HCT116 (cell line): Measurements from ENCODE around the gene FRMD4A. TPM values are rescaled to one million over a fixed set of nuclear protein-coding genes. Genes with fewer than 3 reads are reported as not detected.

Source experiments
- ATAC-seq: fragments of 200-7000 bp; cut with Tn5 transposase; 2 replicates; pipeline ENCODE4 v1.9.1; 2020; ENCODE audit warnings: mild to moderate bottlenecking, moderate library complexity
- BruUV-seq: library from RNA; stranded (reverse); fragments of 400-500 nt; replicated peaks from 2 replicates; lab custom pipeline; 2021; lab: Mats Ljungman, UMichigan
- CTCF ChIA-PET: fragments of 300-600 bp; sonication (Branson Sonifier 250); formaldehyde crosslinking; loops from one replicate; lab custom pipeline; 2021; ENCODE audit warnings: antibody characterized with exemption; lab: Charles Lee
- POLR2A ChIA-PET: fragments of 300-600, 350-600 bp; sonication (Branson Sonifier 250); formaldehyde crosslinking; loops from one replicate; lab custom pipeline; 2021; ENCODE audit warnings: antibody characterized with exemption; lab: Charles Lee
- RAD21 ChIA-PET, 2 experiments: fragments of 300-600 bp; sonication (Branson Sonifier 250); formaldehyde crosslinking; loops; one replicate each; lab custom pipeline; 2023; ENCODE audit warnings: low total read pairs in 2 of 2; ENCODE audit not compliant: uncharacterized antibody in 2 of 2, unreplicated experiment in 2 of 2, low non-redundant PET in 1 of 2; lab: Charles Lee
- DNase-seq: peaks from one replicate; pipeline ENCODE4 v3.0.0-alpha.2; 2010; ENCODE audit warnings: low read depth, low spot score
- H2AFZ ChIP-seq: fragments of 200-600 bp; shearing (Covaris generic), sonication (generic); 2 replicates; pipeline ENCODE4 v1.6.1; 2017; ENCODE audit warnings: low read depth, mixed run types, mixed read lengths, antibody characterized with exemption, low read length; ENCODE audit not compliant: poor library complexity, severe bottlenecking
- H3K27ac ChIP-seq: 2 replicates; pipeline ENCODE4 v1.5.1; 2012; ENCODE audit warnings: low read depth, low read length
- H3K27me3 ChIP-seq: fragments of 200-600 bp; sonication (generic); 2 replicates; pipeline ENCODE4 v1.6.1; 2016; ENCODE audit warnings: mixed run types, low read length, mixed read lengths; ENCODE audit not compliant: insufficient read depth
- H3K36me3 ChIP-seq, 2 experiments: fragments of 200-500 bp in 1 of 2; fragments of 200-600 bp in 1 of 2; sonication (Bioruptor generic) in 1 of 2; sonication (generic) in 1 of 2; 2 replicates each; pipeline versions ENCODE4 v1.5.1 to v1.6.1; 2014 to 2016; ENCODE audit warnings: low read length in 2 of 2, inconsistent platforms in 1 of 2, mixed read lengths in 1 of 2, mixed run types in 1 of 2; ENCODE audit not compliant: insufficient read depth in 2 of 2, control insufficient read depth in 1 of 2
- H3K4me1 ChIP-seq, 2 experiments: fragments of 200-600 bp in 1 of 2; sonication (generic) in 1 of 2; 2 replicates each; pipeline versions ENCODE4 v1.5.1 to v1.6.1; 2012 to 2017; ENCODE audit warnings: low read length in 2 of 2, inconsistent platforms in 1 of 2, mild to moderate bottlenecking in 1 of 2, mixed read lengths in 1 of 2, mixed run types in 1 of 2, moderate library complexity in 1 of 2; ENCODE audit not compliant: insufficient read depth in 2 of 2, control insufficient read depth in 1 of 2
- H3K4me2 ChIP-seq: fragments of 200-600 bp; sonication (generic); 2 replicates; pipeline ENCODE4 v1.6.1; 2017; ENCODE audit warnings: mixed run types, low read length, mixed read lengths
- H3K4me3 ChIP-seq, 2 experiments: fragments of 200-600 bp in 1 of 2; sonication (generic) in 1 of 2; replicated peaks in 1 of 2; 2 replicates each; pipeline ENCODE4 v1.5.1; 2011 to 2016; ENCODE audit warnings: low read length in 2 of 2, control low read depth in 1 of 2, low read depth in 1 of 2, mild to moderate bottlenecking in 1 of 2, mixed read lengths in 1 of 2, mixed run types in 1 of 2
- H3K79me2 ChIP-seq: fragments of 200-600 bp; sonication (generic); 2 replicates; pipeline ENCODE4 v1.6.1; 2017; ENCODE audit warnings: mild to moderate bottlenecking, mixed run types, low read length, moderate library complexity, mixed read lengths; ENCODE audit not compliant: insufficient read depth
- H3K9ac ChIP-seq: fragments of 200-600 bp; sonication (generic); 2 replicates; pipeline ENCODE4 v1.6.1; 2016; ENCODE audit warnings: low read length, mixed read lengths
- H3K9me2 ChIP-seq: fragments of 200-600 bp; sonication (generic), shearing (Covaris generic); 2 replicates; pipeline ENCODE4 v1.6.1; 2017; ENCODE audit warnings: mixed run types, mild to moderate bottlenecking, moderate library complexity; ENCODE audit not compliant: insufficient read depth
- H3K9me3 ChIP-seq, 2 experiments: fragments of 200-500 bp in 1 of 2; fragments of 200-600 bp in 1 of 2; sonication (Bioruptor generic) in 1 of 2; sonication (generic) in 1 of 2; 2 replicates each; pipeline ENCODE4 v1.6.1; 2014 to 2017; ENCODE audit warnings: low read length in 2 of 2, mixed read lengths in 2 of 2, inconsistent platforms in 1 of 2, low read depth in 1 of 2, mild to moderate bottlenecking in 1 of 2, mixed run types in 1 of 2, moderate library complexity in 1 of 2; ENCODE audit not compliant: control insufficient read depth in 1 of 2, insufficient read depth in 1 of 2
- H4K20me1 ChIP-seq: fragments of 200-600 bp; sonication (generic), shearing (Covaris generic); 2 replicates; pipeline ENCODE4 v1.6.1; 2017; ENCODE audit warnings: mixed run types, mild to moderate bottlenecking, moderate library complexity; ENCODE audit not compliant: insufficient read depth
- FOSL1 ChIP-seq: IDR thresholded peaks from 2 replicates; pipeline ENCODE4 v1.6.1; 2012; ENCODE audit warnings: low read depth
- JUND ChIP-seq: IDR thresholded peaks from 2 replicates; pipeline ENCODE4 v1.6.1; 2012
- RAD21 ChIP-seq: IDR thresholded peaks from 2 replicates; pipeline ENCODE4 v1.6.1; 2012; ENCODE audit warnings: low read depth, mild to moderate bottlenecking
- REST ChIP-seq: IDR thresholded peaks from 2 replicates; pipeline ENCODE4 v1.6.1; 2012; ENCODE audit warnings: low read depth
- TCF7L2 ChIP-seq: IDR thresholded peaks from 2 replicates; pipeline ENCODE4 v1.7.0; 2011; ENCODE audit warnings: borderline replicate concordance, inconsistent platforms; ENCODE audit not compliant: insufficient read depth, insufficient read length; ENCODE audit errors: extremely low read depth
- intact Hi-C: fragments of 100-400 bp; cut with micrococcal nuclease; formaldehyde crosslinking; loops from 2 replicates; pipeline ENCODE4 v1.10.0; 2022
- total RNA-seq: library from RNA; stranded (reverse); gene quantifications from one replicate; pipeline ENCODE4 v1.2.1, GENCODE V29; 2021; ENCODE audit not compliant: unreplicated experiment
- TF ChIP-seq, protein P1 (sequence below), 3 experiments: fragments of 200-600 bp in 1 of 3; sonication (generic) in 1 of 3; IDR thresholded peaks in 2 of 3; conservative IDR thresholded peaks in 1 of 3; 2 replicates each; pipeline ENCODE4 v1.5.1; 2012 to 2017; ENCODE audit warnings: low read depth in 2 of 3, low read length in 2 of 3, antibody characterized with exemption in 1 of 3, borderline replicate concordance in 1 of 3, control low read depth in 1 of 3, mild to moderate bottlenecking in 1 of 3, mixed read lengths in 1 of 3, mixed run types in 1 of 3, moderate library complexity in 1 of 3; ENCODE audit not compliant: insufficient read depth in 1 of 3
- TF ChIP-seq, protein P2 (sequence below): IDR thresholded peaks from 2 replicates; pipeline ENCODE4 v1.6.1; 2012

FRMD4A gene
- total RNA-seq, 1 experiment from 2014 or later, result 0.20 TPM

DNA sequence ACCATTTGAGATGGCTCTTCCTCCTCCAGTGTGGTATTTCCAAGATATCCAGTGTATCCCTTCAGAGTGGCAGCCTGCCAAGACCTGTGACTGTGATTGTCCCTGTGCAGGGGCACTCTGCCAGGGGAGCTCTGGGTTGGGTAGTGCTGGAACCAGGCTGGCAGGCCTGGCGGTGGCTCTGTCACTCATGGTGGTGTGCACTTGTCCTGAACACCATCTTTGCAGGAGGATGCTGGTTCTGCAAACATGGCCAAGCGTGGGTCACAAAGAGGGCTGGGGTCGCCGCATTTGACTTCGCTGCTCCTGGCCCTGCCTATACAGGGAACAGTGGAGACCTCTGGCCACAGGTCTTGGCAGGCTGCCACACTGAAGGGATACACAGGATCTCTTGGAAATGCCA lies 538.7 kb downstream of the FRMD4A start:
- no peaks in the 10 kb centered on the region for H3K4me1 ChIP-seq
- no peak for ATAC-seq
- no peak overlapping the region for H3K4me3 ChIP-seq
- DNase-seq, result no peak
- POLR2A ChIA-PET, result no interaction called here
- H3K27ac ChIP-seq, result no peak overlapping the region
- H3K9me2 ChIP-seq, result no peaks in the 10 kb centered on the region
- TF ChIP-seq FOSL1, result no peak
- TF ChIP-seq JUND, result no peak
- no peak overlapping the region for H3K9ac ChIP-seq
- H3K27me3 ChIP-seq, result peaks cover 6% of the 10 kb centered on the region; the same call in 1 of the 2 replicates
- H3K4me2 ChIP-seq, result no peak overlapping the region
- BruUV-seq, result no TSS peak
- no peaks in the 10 kb centered on the region for H3K9me3 ChIP-seq
- RAD21 ChIA-PET, result no interaction called here
- no peaks in the 10 kb centered on the region for H3K36me3 ChIP-seq
- intact Hi-C loops, result no loop called here
- H4K20me1 ChIP-seq, result no peaks in the 10 kb centered on the region
- CTCF ChIA-PET, result no interaction called here
- no peaks in the 10 kb centered on the region for H3K79me2 ChIP-seq
- H2AFZ ChIP-seq, result no peak overlapping the region

DNA sequence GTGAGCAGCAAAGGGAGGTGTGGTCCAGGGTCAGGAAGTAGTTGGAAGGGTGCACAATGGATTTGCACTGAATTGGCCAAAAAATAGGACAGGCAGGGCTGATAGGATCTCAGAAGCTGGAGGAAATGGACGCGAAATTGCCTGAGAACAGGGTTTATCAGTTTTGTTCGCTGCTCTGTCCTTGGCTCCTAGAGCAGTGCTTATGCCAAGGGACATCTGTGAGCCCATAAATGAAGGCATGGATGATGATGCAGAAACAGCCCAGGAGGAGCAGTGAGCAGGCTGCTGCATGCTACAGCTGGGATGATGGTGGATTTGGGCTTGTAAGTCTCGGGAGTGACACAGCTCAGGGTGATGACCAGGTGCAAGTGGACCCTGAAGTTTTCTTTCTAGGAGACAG lies 539.2 kb downstream of the FRMD4A start:
- RAD21 ChIA-PET, result no interaction called here

More for the DNA sequence above, 539.2 kb downstream of the FRMD4A start:
- no peaks in the 10 kb centered on the region for H4K20me1 ChIP-seq
- H2AFZ ChIP-seq, result no peak overlapping the region
- H3K36me3 ChIP-seq, result no peaks in the 10 kb centered on the region
- no peak overlapping the region for H3K4me2 ChIP-seq
- no peak for ATAC-seq
- H3K9me3 ChIP-seq, result no peaks in the 10 kb centered on the region
- H3K9ac ChIP-seq, result no peak overlapping the region
- POLR2A ChIA-PET, result no interaction called here
- H3K27ac ChIP-seq, result no peak overlapping the region
- no peak for TF ChIP-seq TCF7L2
- TF ChIP-seq, protein P1, sequence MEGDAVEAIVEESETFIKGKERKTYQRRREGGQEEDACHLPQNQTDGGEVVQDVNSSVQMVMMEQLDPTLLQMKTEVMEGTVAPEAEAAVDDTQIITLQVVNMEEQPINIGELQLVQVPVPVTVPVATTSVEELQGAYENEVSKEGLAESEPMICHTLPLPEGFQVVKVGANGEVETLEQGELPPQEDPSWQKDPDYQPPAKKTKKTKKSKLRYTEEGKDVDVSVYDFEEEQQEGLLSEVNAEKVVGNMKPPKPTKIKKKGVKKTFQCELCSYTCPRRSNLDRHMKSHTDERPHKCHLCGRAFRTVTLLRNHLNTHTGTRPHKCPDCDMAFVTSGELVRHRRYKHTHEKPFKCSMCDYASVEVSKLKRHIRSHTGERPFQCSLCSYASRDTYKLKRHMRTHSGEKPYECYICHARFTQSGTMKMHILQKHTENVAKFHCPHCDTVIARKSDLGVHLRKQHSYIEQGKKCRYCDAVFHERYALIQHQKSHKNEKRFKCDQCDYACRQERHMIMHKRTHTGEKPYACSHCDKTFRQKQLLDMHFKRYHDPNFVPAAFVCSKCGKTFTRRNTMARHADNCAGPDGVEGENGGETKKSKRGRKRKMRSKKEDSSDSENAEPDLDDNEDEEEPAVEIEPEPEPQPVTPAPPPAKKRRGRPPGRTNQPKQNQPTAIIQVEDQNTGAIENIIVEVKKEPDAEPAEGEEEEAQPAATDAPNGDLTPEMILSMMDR (IDR thresholded peaks at IDR 0.05 in 2 of 3, conservative IDR thresholded peaks at IDR 0.05 in 1 of 3; ENCODE audit: borderline replicate concordance in 1 of 3, insufficient read depth in 1 of 3, low read depth in 2 of 3, low read length in 2 of 3), result no peak
- TF ChIP-seq, protein P2, sequence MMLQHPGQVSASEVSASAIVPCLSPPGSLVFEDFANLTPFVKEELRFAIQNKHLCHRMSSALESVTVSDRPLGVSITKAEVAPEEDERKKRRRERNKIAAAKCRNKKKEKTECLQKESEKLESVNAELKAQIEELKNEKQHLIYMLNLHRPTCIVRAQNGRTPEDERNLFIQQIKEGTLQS, result no peak
- TF ChIP-seq RAD21, result no peak
- no peak for TF ChIP-seq REST
- no peaks in the 10 kb centered on the region for H3K79me2 ChIP-seq
- BruUV-seq, result no TSS peak
- CTCF ChIA-PET, result interaction anchor here (1.3 kb wide), 1 partner anchor 303 kb away, joined by 3 read pairs; no protein-coding TSS in a partner anchor
- intact Hi-C loops, result no loop called here
- no peaks in the 10 kb centered on the region for H3K9me2 ChIP-seq
- H3K4me3 ChIP-seq, result no peak overlapping the region
- DNase-seq, result no peak
- peaks cover 6% of the 10 kb centered on the region; the same call in 1 of the 2 replicates for H3K27me3 ChIP-seq
- H3K4me1 ChIP-seq, result no peaks in the 10 kb centered on the region
